Measurements from ENCODE around the gene RSPH6A.

DNA sequence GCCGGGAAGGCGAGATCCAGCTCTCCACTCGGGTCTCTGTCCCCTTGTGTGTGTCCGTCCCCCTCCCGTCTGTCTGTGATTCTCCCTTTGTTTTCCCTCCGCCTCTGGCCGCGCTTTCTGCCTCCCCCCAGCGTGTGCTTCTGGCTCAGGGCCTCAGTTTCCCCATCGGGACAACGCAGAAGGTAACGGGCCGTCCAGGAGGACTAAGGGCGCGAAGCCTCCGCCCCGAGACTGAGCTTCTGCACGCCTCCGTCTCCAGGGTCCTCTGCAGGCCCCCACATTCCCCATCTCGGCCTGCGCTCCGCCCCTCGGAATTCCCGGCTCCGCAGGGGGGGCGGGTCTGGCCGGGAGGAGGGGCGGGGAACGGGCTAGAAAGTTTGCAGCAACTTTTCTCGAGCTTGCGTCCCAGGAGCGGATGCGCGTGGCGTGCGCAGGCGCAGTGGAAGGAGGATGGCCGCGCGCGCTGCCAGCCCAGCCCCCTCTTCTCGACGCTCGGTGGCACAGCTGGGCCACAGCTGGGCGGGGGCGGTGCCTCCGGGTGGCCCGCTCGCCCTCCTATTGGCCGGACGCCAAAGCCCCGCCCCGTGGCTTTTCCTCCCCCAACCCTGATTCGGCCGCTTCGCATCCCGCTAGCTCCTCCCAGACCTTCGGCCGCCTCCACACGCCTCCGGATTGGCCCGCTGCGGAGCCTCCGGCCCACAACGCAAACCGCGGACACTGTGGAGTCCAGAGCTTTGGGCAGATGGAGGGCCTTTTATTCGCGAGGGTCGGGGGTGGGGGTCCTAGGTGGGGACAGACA, 45.9 kb downstream of the RSPH6A start, which contains the start of gene SIX5:
- TF ChIP-seq POLR2A (IDR thresholded peaks at IDR 0.05) (peak; percentile 90), EP300 (IDR thresholded peaks at IDR 0.05) (peak; percentile 95 to 98)
- TF ChIP-seq, protein P1, sequence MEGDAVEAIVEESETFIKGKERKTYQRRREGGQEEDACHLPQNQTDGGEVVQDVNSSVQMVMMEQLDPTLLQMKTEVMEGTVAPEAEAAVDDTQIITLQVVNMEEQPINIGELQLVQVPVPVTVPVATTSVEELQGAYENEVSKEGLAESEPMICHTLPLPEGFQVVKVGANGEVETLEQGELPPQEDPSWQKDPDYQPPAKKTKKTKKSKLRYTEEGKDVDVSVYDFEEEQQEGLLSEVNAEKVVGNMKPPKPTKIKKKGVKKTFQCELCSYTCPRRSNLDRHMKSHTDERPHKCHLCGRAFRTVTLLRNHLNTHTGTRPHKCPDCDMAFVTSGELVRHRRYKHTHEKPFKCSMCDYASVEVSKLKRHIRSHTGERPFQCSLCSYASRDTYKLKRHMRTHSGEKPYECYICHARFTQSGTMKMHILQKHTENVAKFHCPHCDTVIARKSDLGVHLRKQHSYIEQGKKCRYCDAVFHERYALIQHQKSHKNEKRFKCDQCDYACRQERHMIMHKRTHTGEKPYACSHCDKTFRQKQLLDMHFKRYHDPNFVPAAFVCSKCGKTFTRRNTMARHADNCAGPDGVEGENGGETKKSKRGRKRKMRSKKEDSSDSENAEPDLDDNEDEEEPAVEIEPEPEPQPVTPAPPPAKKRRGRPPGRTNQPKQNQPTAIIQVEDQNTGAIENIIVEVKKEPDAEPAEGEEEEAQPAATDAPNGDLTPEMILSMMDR (IDR thresholded peaks at IDR 0.05) = no peak
